Islet precursor cell (in vitro differentiated cells): ENCODE results near the gene SLC26A4.

ENCODE experiments used
- DNase-seq: peaks from one replicate; pipeline ENCODE4 v3.0.0-alpha.2; 2018

SLC26A4 gene

DNA sequence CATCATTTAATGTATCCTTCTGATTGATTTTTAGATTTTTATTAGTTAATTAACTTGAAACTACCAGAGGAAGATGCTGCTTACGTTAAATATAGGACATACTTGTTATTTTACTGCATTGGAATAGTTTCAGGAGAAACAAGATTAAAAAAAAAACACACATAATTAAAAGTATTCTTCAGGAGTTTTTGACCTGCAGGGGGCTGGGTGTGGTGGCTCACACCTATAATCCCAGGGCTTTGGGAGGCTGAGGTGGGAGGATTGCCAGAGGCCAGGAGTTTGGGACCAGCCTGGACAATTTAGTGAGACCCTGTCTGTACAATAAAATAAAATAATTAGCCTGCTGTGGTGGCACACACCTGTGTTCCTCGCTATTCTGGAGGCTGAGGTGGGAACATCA lies 94.0 kb downstream of the SLC26A4 start:
- DNase-seq = no peak

DNA sequence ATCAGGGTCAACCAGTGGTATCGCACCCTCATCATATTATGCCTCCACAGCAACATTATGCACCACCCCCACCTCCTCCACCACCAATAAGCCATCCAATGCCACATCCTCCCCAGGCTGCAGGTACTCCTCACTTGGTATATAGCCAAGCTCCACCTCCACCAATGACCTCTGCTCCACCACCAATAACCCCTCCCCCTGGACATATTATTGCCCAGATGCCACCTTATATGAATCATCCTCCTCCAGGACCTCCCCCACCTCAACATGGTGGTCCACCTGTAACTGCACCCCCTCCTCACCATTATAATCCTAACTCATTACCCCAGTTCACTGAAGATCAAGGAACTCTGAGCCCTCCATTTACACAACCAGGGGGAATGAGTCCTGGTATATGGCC lies 98.0 kb downstream of the SLC26A4 start:
- DNase-seq = no peak

DNA sequence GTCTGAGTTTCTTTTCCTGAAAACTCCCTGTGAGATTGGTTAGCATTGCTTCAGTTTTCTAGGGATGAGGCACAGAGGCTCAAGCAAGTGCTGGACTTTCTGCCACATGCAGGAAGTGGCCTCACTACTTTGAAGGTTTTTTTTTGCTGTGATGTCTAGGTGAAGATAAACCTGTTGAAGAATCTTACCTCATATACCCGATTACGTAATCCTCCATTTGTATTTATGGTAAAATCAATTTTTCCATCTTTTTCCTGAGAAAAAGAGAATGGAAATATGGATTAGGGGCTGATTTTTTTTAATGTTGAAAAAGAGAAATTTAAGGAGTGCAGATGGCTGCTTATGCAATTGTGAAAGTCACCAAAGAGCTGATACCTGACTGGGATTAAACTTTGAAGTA lies 106.8 kb downstream of the SLC26A4 start:
- no peak for DNase-seq
